IPS-15b (cell line): ENCODE data around the gene PIGN.
"Not testable (repeated sequence)": the region's sequence is repeated elsewhere in the genome, so short reads cannot be mapped to it uniquely, and the experiment has no call there.

ENCODE experiments used
- H3K27me3 ChIP-seq: one replicate; pipeline ENCODE4 v1.6.1; 2013; ENCODE audit warnings: low read length; ENCODE audit not compliant: control insufficient read depth, insufficient read depth
- H3K36me3 ChIP-seq: one replicate; pipeline ENCODE4 v1.6.1; 2013; ENCODE audit warnings: low read length; ENCODE audit not compliant: control insufficient read depth, insufficient read depth
- H3K4me1 ChIP-seq: one replicate; pipeline ENCODE4 v1.6.1; 2013; ENCODE audit warnings: mild to moderate bottlenecking, low read length; ENCODE audit not compliant: control insufficient read depth, insufficient read depth
- H3K4me3 ChIP-seq: one replicate; pipeline ENCODE4 v1.5.1; 2013; ENCODE audit warnings: low read depth, low read length
- H3K9ac ChIP-seq: one replicate; pipeline ENCODE4 v1.6.1; 2013; ENCODE audit warnings: low read depth, mild to moderate bottlenecking, low read length
- H3K9me3 ChIP-seq: one replicate; pipeline ENCODE4 v1.6.1; 2013; ENCODE audit warnings: mild to moderate bottlenecking, low read length; ENCODE audit not compliant: control insufficient read depth, insufficient read depth

PIGN gene

DNA sequence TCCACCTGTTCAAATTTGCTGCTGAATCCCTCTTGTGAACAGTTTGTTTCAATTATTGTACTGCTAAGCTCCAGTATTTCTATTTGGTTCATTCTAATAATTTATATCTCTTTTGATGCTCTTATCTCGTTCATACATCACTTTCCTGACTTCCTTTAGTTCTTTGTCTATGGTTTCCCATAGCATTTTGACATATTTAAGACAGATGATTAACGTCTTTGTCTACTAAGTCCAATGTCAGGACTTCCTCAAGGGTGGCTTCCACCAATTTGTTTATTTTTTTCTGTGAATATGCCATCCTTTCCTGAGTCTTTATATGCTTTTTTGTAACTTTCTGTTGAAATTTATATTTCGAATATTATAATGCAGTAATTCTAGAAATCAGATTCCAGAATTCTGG lies 9.6 kb downstream of the PIGN start:
- Histone ChIP-seq H3K4me1 (no peaks in the 10 kb centered on the region), H3K36me3 (no peaks in the 10 kb centered on the region), H3K9me3 (no peaks in the 10 kb centered on the region), H3K9ac (no peak overlapping the region), H3K27me3 (no peaks in the 10 kb centered on the region), H3K4me3 (no peak overlapping the region)

DNA sequence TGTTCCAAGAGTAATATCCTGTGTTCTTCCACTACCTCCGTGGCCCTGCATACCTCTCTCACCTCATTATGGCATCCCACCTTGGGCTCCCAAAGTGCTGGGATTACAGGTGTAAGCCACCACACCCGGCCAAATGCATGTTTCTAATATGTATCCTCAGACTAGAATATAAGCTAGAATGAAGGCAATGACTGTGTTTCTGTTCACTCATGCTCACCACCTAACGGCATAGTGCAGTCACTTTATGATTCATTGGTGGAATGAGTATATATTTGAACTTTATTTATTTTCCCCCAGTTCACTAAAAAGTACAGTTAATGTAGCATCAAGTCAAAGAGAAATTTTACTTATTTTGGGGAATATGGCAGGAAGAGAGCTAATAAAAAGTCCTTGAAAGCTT lies 11.3 kb downstream of the PIGN start:
- Histone ChIP-seq H3K9me3 (no peaks in the 10 kb centered on the region), H3K9ac (no peak overlapping the region), H3K36me3 (no peaks in the 10 kb centered on the region), H3K27me3 (no peaks in the 10 kb centered on the region), H3K4me3 (no peak overlapping the region), H3K4me1 (no peaks in the 10 kb centered on the region)

DNA sequence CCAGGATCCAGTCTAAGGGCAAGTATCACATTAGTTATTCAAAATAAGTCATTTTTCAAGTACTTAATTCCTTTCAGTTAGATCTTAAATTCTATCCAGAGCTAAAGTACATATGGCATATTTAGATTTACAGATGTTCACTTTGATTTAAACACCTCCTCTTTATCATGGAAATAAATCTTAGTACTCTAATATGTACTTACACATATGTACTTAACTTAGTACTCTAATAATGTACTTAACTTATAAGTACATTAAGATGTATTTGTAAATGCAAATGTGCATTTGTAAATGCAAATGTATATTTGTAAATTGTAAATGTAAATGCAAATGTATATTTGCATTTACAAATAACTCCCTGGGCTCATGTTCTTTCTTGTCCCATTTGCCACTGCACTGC lies 14.6 kb downstream of the PIGN start:
- Histone ChIP-seq H3K9ac (no peak overlapping the region), H3K4me1 (no peaks in the 10 kb centered on the region), H3K4me3 (no peak overlapping the region), H3K36me3 (no peaks in the 10 kb centered on the region), H3K9me3 (no peaks in the 10 kb centered on the region), H3K27me3 (no peaks in the 10 kb centered on the region)

DNA sequence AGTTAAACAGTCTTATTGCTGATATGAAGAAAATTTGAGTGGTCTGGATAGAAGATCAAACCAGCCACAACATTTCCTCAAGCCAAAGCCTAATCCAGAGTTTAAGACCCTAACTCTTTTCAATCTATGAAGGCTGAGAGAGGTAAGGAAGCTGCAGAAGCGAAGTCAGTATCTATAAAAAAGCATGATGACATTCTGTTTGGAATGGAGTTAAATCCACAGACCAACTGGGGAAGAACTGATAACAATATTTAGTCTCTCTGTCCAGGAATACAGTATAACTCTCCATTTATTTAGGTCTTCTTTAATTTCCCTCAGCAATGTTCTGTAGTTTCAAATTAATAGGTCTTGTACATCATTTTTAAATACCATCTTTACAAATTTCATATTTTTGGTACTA lies 16.0 kb downstream of the PIGN start:
- no peak overlapping the region for H3K9ac ChIP-seq
- H3K27me3 ChIP-seq, result no peaks in the 10 kb centered on the region
- no peak overlapping the region for H3K4me3 ChIP-seq
- no peaks in the 10 kb centered on the region for H3K4me1 ChIP-seq
- H3K9me3 ChIP-seq, result no peaks in the 10 kb centered on the region
- no peaks in the 10 kb centered on the region for H3K36me3 ChIP-seq

DNA sequence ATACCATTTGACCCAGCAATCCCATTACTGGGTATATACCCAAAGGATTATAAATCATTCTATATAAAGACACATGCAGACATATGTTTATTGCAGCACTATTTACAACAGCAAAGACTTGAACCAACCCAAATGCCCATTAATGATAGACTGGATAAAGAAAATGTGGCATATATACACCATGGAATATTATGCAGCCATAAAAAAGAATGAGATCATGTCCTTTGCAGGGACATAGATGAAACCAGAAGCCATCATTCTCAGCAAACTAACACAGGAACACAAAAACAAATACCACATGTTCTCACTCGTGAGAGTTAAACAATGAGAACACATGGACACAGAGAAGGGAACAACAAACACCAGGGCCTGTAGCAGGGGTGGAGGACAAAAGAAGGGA lies 20.3 kb downstream of the PIGN start:
- H3K36me3 ChIP-seq, H3K4me3 ChIP-seq, H3K9ac ChIP-seq, H3K4me1 ChIP-seq, H3K9me3 ChIP-seq, H3K27me3 ChIP-seq: not testable (repeated sequence)

DNA sequence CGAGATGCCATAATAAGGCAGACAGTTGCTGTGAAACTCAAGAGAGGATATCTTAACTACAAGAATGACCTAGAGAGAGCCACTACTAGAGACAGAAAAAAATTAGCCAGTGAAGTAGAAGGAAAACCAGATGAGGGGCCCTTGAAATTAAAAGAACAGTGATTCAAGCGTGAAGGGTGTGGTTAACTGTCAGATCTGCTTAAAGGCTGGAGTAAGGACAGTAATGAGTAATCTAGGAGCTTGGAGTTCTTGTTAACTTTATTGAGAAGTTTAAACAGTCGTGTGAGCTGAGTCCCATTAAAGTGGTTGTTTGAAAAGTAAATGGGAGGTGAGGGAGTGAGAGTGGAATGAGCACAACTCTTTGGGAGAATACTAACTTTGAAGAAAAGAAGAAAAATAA lies 21.3 kb downstream of the PIGN start:
- Histone ChIP-seq H3K36me3 (no peaks in the 10 kb centered on the region), H3K9ac (no peak overlapping the region), H3K4me3 (no peak overlapping the region), H3K27me3 (no peaks in the 10 kb centered on the region), H3K9me3 (no peaks in the 10 kb centered on the region), H3K4me1 (no peaks in the 10 kb centered on the region)

DNA sequence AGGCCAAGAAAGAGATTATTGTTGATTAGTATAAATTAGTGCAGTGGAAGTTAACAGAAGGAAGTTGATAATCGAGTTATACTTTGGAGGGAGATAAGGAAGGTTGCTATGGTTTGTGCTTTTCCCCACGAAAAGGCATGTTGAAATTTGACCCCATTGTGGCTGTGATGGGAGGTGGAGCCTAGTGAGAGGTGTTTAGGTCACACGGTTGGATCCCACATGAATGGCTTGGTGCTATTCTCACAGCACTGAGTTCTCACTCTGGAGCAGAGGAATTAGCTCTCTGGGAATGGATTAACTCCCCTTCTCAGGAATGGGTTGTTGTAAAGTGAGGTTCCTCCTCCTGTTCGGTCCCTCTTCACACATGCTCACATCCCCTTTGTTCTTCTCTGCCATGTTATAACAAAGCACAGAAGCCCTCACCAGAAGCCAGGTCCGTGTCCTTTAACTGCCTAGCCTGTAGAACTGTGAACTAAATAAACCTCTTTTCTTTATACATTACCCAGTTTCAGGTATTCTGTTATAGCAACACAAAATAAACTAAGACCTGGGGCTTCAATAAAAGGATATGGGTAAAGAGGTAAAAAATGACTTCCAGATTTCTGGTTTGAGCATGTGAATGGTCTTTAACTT lies 21.9 kb downstream of the PIGN start:
- no peaks in the 10 kb centered on the region for H3K36me3 ChIP-seq

DNA sequence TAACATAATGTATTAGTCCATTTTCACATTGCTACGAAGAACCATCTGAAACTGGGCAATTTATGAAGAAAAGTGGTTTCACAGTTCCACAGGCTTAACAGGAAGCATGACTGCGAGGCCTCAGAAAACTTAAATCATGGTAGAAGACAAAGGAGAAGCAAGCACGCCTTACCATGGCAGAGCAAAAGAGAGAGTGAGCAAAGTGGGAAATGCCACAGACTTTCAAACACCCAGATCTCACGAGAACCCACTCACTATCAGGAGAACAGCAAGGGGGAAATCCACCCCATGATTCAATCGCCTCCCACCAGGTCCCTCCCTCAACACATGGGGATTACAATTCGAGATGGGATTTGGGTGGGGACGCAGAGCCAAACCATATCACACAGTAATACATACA lies 22.5 kb downstream of the PIGN start:
- H3K27me3 ChIP-seq, result no peaks in the 10 kb centered on the region
- H3K4me1 ChIP-seq, result no peaks in the 10 kb centered on the region
- H3K4me3 ChIP-seq, result no peak overlapping the region
- no peak overlapping the region for H3K9ac ChIP-seq
- H3K9me3 ChIP-seq, result no peaks in the 10 kb centered on the region
- H3K36me3 ChIP-seq, result no peaks in the 10 kb centered on the region

More for the DNA sequence above, 21.9 kb downstream of the PIGN start:
- Histone ChIP-seq H3K9me3 (no peaks in the 10 kb centered on the region), H3K27me3 (no peaks in the 10 kb centered on the region), H3K9ac (no peak overlapping the region), H3K4me1 (no peaks in the 10 kb centered on the region), H3K4me3 (no peak overlapping the region)

DNA sequence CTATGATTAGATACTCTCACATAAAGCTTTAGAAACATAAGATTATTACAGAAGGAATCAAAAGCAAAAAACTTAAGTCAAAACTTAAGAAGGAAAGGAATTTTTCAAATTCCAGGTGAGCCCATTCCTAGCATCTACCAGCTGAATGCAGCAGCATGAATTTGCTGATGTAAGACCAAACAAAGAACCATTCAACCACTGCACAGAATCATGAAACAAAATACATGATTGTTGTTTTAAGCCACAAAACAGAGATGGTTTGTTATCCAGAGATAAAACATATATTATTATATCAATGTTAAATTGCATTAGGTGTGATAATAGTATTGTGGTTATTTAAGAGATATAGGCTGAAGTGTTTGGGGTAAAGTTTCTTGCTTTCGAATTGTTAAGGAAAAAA lies 29.0 kb downstream of the PIGN start:
- Histone ChIP-seq H3K9ac (no peak overlapping the region), H3K9me3 (no peaks in the 10 kb centered on the region), H3K36me3 (no peaks in the 10 kb centered on the region), H3K27me3 (no peaks in the 10 kb centered on the region), H3K4me1 (no peaks in the 10 kb centered on the region), H3K4me3 (no peak overlapping the region)

DNA sequence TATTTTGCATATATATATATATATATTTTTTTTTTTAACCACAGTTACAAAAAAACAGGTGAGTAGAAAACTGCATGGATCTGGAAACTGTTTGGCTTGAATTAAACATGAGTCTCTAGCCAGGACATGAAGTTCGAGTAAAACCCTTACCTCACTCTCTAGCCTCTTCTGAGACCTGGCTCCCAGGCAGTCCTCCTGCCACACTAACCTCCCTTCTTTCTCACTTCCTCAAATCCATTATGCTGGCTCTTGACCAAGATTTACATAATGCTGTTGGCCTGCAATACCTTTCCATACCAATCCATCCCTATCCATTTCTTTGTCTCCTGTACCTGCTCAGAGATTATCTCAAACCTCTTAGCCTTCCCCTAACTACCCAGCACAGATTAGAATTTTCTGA lies 34.0 kb downstream of the PIGN start:
- no peaks in the 10 kb centered on the region for H3K36me3 ChIP-seq
- H3K4me3 ChIP-seq, result no peak overlapping the region
- no peaks in the 10 kb centered on the region for H3K9me3 ChIP-seq
- no peaks in the 10 kb centered on the region for H3K27me3 ChIP-seq
- H3K9ac ChIP-seq, result no peak overlapping the region
- H3K4me1 ChIP-seq, result no peaks in the 10 kb centered on the region

DNA sequence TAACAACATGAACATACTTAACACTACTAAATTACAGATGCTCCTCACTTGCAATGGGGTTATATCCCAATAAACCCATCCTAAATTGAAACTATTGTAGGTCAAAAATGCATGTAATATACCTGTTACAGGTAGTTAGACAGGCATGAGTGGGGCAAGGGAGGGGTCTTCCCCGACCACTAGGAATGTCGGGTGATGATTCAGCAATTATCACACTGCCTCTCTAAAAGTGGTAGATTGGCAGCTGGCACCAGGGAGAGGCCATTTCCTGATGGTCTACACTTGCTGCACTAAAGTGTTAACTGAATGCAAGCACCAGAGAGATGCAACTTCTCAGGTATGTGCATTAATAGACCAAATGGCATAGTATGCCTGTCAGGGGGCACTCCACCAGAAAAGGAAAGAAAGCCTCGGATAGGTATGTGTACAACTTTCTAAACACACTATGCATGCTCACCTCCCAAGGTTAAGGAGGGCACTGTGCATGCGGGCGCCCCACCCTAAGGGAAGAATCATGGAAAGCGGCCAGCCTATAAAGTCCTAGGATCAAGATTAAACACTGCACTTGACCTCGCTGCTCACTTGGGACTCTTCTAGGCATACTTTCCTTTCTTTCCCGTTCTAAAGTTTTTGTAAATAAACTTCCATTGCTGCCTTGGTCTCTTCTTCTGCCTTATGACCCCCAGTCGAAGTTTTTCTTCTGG lies 35.6 kb downstream of the PIGN start:
- Histone ChIP-seq H3K27me3 (no peaks in the 10 kb centered on the region), H3K9me3 (no peaks in the 10 kb centered on the region), H3K36me3 (no peaks in the 10 kb centered on the region), H3K4me1 (no peaks in the 10 kb centered on the region), H3K9ac (no peak overlapping the region), H3K4me3 (no peak overlapping the region)

DNA sequence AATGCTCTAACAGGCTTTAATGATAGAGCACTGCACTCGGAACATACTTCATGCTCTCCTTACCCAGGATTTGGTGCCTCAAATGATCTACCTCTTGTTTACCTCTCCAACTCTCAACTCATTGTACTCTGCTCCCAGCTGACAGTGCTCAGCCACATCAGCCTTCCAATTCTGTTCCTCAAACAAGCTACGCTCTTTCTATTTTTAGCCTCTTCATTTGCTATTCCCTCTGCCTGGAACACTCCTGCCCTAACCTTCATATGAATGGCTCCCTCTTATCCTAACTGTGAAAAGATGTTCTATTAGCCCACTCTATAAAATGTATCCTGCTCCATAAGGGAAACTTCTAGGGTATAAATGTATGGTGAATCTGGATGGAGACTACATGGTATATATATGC lies 42.5 kb downstream of the PIGN start:
- no peaks in the 10 kb centered on the region for H3K27me3 ChIP-seq
- no peak overlapping the region for H3K9ac ChIP-seq
- no peaks in the 10 kb centered on the region for H3K4me1 ChIP-seq
- H3K36me3 ChIP-seq, result no peaks in the 10 kb centered on the region
- H3K9me3 ChIP-seq, result no peaks in the 10 kb centered on the region
- no peak overlapping the region for H3K4me3 ChIP-seq
